ENCODE results near the gene CHD5.

Gene CHD5

GRCh38 chr1:6130596-6130995, 49.5 kb downstream of the CHD5 start:
- ATAC-seq (no peak), DNase-seq (no peak)

GRCh38 chr1:6130036-6130435, 50.1 kb downstream of the CHD5 start:
- DNase-seq = no peak
- ATAC-seq = no peak

- DNase-seq (no peak), ATAC-seq (no peak)
Measured at GRCh38 chr1:6129313-6129712, 50.8 kb downstream of the CHD5 start.

- ATAC-seq = no peak
- no peak for DNase-seq
Measured at GRCh38 chr1:6128276-6129081, 51.6 kb downstream of the CHD5 start.

GRCh38 chr1:6127587-6128163, 52.4 kb downstream of the CHD5 start:
- peak; percentile 77 for DNase-seq

GRCh38 chr1:6126521-6127067, 53.5 kb downstream of the CHD5 start:
- no peak for ATAC-seq
- DNase-seq = no peak

More at GRCh38 chr1:6127587-6128163, 52.4 kb downstream of the CHD5 start:
- peak; percentile 69 for ATAC-seq

GRCh38 chr1:6126028-6126427, 54.1 kb downstream of the CHD5 start:
- ATAC-seq = no peak

GRCh38 chr1:6125366-6125765, 54.8 kb downstream of the CHD5 start:
- no peak for DNase-seq
- no peak for ATAC-seq

More at GRCh38 chr1:6126028-6126427, 54.1 kb downstream of the CHD5 start:
- no peak for DNase-seq

GRCh38 chr1:6124746-6125365, 55.3 kb downstream of the CHD5 start:
- no peak for ATAC-seq
- no peak for DNase-seq

- no peak for DNase-seq
Measured at GRCh38 chr1:6124341-6124740, 55.8 kb downstream of the CHD5 start.

GRCh38 chr1:6123816-6124215, 56.3 kb downstream of the CHD5 start:
- ATAC-seq (no peak), DNase-seq (no peak)

More at GRCh38 chr1:6124341-6124740, 55.8 kb downstream of the CHD5 start:
- ATAC-seq = no peak

- no peak for DNase-seq
Measured at GRCh38 chr1:6123083-6123482, 57.0 kb downstream of the CHD5 start.

GRCh38 chr1:6121651-6122370, 58.3 kb downstream of the CHD5 start:
- DNase-seq (no peak), ATAC-seq (no peak)

More at GRCh38 chr1:6123083-6123482, 57.0 kb downstream of the CHD5 start:
- no peak for ATAC-seq

GRCh38 chr1:6121021-6121421, 59.1 kb downstream of the CHD5 start:
- ATAC-seq = no peak
- DNase-seq = no peak

- DNase-seq (no peak), ATAC-seq (no peak)
Measured at GRCh38 chr1:6118415-6118814, 61.7 kb downstream of the CHD5 start.

GRCh38 chr1:6117624-6118023, 62.5 kb downstream of the CHD5 start:
- ATAC-seq (no peak), DNase-seq (no peak)

- DNase-seq (no peak), ATAC-seq (no peak)
Measured at GRCh38 chr1:6117064-6117463, 63.1 kb downstream of the CHD5 start.

GRCh38 chr1:6116137-6116536, 64.0 kb downstream of the CHD5 start:
- DNase-seq = no peak
- ATAC-seq = no peak

- ATAC-seq (no peak), DNase-seq (no peak)
Measured at GRCh38 chr1:6113745-6114144, 66.4 kb downstream of the CHD5 start.

- ATAC-seq (no peak), DNase-seq (no peak)
Measured at GRCh38 chr1:6113116-6113515, 67.0 kb downstream of the CHD5 start.

GRCh38 chr1:6112690-6113005, 67.5 kb downstream of the CHD5 start:
- DNase-seq (no peak), ATAC-seq (no peak)

- DNase-seq = no peak
- no peak for ATAC-seq
Measured at GRCh38 chr1:6111991-6112689, 68.0 kb downstream of the CHD5 start.

All from stimulated activated naive CD8-positive, alpha-beta T cell treated with anti-CD3 and anti-CD28 coated beads, Interleukin-15, Interleukin-2, amounts not matched to agents 100 U/mL and 50 U/mL, for 24 hours (primary cell).